Activated CD4-positive, alpha-beta T cell treated with anti-CD3 and anti-CD28 coated beads, Interleukin-2, amount 50 U/mL, for 24 hours (primary cell): ENCODE data around the gene NME7.
A peak's percentile ranks its signal among the peaks of the same experiment; 100 is the strongest.
"Not testable (repeated sequence)": the region's sequence is repeated elsewhere in the genome, so short reads cannot be mapped to it uniquely, and the experiment has no call there.

Experiments
- DNase-seq, 2 donors: peaks; one replicate each; pipeline ENCODE4 v3.0.0-alpha.2; 2020; ENCODE audit warnings: low read depth in 1 of 2, low spot score in 1 of 2

Gene NME7

GRCh38 chr1:169236143-169236542 lies 131.5 kb downstream of the NME7 start:
- no peak for DNase-seq

GRCh38 chr1:169235568-169235967 lies 132.0 kb downstream of the NME7 start:
- no peak for DNase-seq

GRCh38 chr1:169234780-169235179 lies 132.8 kb downstream of the NME7 start:
- no peak for DNase-seq

- no peak for DNase-seq
Observed at GRCh38 chr1:169217636-169218035, 150.0 kb downstream of the NME7 start.

- no peak for DNase-seq
Observed at GRCh38 chr1:169214598-169214997, 153.0 kb downstream of the NME7 start.

- DNase-seq = no peak
Observed at GRCh38 chr1:169212088-169212487, 155.5 kb downstream of the NME7 start.

GRCh38 chr1:169207797-169208520 lies 159.6 kb downstream of the NME7 start:
- DNase-seq = no peak

GRCh38 chr1:169204157-169204556 lies 163.4 kb downstream of the NME7 start:
- no peak for DNase-seq

GRCh38 chr1:169202791-169203665 lies 164.6 kb downstream of the NME7 start:
- no peak for DNase-seq

- DNase-seq = no peak
Observed at GRCh38 chr1:169201084-169201619, 166.4 kb downstream of the NME7 start.

GRCh38 chr1:169200319-169200718 lies 167.3 kb downstream of the NME7 start:
- no peak for DNase-seq

GRCh38 chr1:169196581-169196980 lies 171.0 kb downstream of the NME7 start:
- no peak for DNase-seq

GRCh38 chr1:169196161-169196560 lies 171.4 kb downstream of the NME7 start:
- DNase-seq = no peak

GRCh38 chr1:169193191-169193850 lies 174.3 kb downstream of the NME7 start:
- DNase-seq = no peak

GRCh38 chr1:169186106-169186505 lies 181.5 kb downstream of the NME7 start:
- DNase-seq = no peak

- no peak for DNase-seq
Observed at GRCh38 chr1:169184812-169185211, 182.8 kb downstream of the NME7 start.

- DNase-seq = no peak
Observed at GRCh38 chr1:169180174-169180573, 187.4 kb downstream of the NME7 start.

GRCh38 chr1:169179431-169179830 lies 188.2 kb downstream of the NME7 start:
- DNase-seq = not testable (repeated sequence)

GRCh38 chr1:169175461-169175860 lies 192.1 kb downstream of the NME7 start:
- DNase-seq = no peak

GRCh38 chr1:169163059-169163458 lies 204.5 kb downstream of the NME7 start:
- peak in 1 of 2 donors; percentile 25 for DNase-seq

GRCh38 chr1:169161496-169162194 lies 206.0 kb downstream of the NME7 start:
- DNase-seq = no peak
